Activated CD4-positive, alpha-beta T cell treated with anti-CD3 and anti-CD28 coated beads, Interleukin-2, amount 50 U/mL, for 4 hours (primary cell): ENCODE measurements around the gene OTOA.
"Not testable (repeated sequence)": the region's sequence is repeated elsewhere in the genome, so short reads cannot be mapped to it uniquely, and the experiment has no call there.

ENCODE experiments used
- DNase-seq, 2 experiments: peaks; one replicate each; pipeline ENCODE4 v3.0.0-alpha.2; 2020

OTOA gene

GRCh38 chr16:21683184-21683583 lies 19.4 kb downstream of the OTOA start:
- no peak for DNase-seq

- peak; percentile 7 to 17 for DNase-seq
Measured at GRCh38 chr16:21684199-21684598, 20.4 kb downstream of the OTOA start.

GRCh38 chr16:21685034-21685455 lies 21.3 kb downstream of the OTOA start:
- DNase-seq, result no peak

GRCh38 chr16:21689107-21689506 lies 25.3 kb downstream of the OTOA start:
- no peak for DNase-seq

- not testable (repeated sequence) for DNase-seq
Measured at GRCh38 chr16:21690967-21691366, 27.2 kb downstream of the OTOA start.

GRCh38 chr16:21694609-21695008 lies 30.8 kb downstream of the OTOA start:
- DNase-seq, result no peak

- DNase-seq, result no peak
Measured at GRCh38 chr16:21697032-21697431, 33.3 kb downstream of the OTOA start.

GRCh38 chr16:21698169-21699032 lies 34.6 kb downstream of the OTOA start:
- DNase-seq, result no peak

- no peak for DNase-seq
Measured at GRCh38 chr16:21701271-21701670, 37.5 kb downstream of the OTOA start.

GRCh38 chr16:21702276-21702675 lies 38.5 kb downstream of the OTOA start:
- DNase-seq, result no peak

GRCh38 chr16:21703156-21703555 lies 39.4 kb downstream of the OTOA start:
- no peak for DNase-seq

GRCh38 chr16:21703589-21704174 lies 39.9 kb downstream of the OTOA start:
- no peak for DNase-seq

GRCh38 chr16:21704266-21704665 lies 40.5 kb downstream of the OTOA start:
- DNase-seq, result no peak

- no peak for DNase-seq
Measured at GRCh38 chr16:21704733-21705132, 41.0 kb downstream of the OTOA start.

- DNase-seq, result peak; percentile 85 to 91
Measured at GRCh38 chr16:21708533-21709115, 44.9 kb downstream of the OTOA start.

- DNase-seq, result no peak
Measured at GRCh38 chr16:21710938-21711337, 47.2 kb downstream of the OTOA start.

- DNase-seq, result no peak
Measured at GRCh38 chr16:21713549-21714368, 50.0 kb downstream of the OTOA start.

GRCh38 chr16:21714369-21714618 lies 50.5 kb downstream of the OTOA start:
- not testable (repeated sequence) for DNase-seq

GRCh38 chr16:21717608-21718007 lies 53.8 kb downstream of the OTOA start:
- no peak for DNase-seq

GRCh38 chr16:21719283-21719682 lies 55.5 kb downstream of the OTOA start:
- no peak for DNase-seq

- DNase-seq, result no peak
Measured at GRCh38 chr16:21720533-21720932, 56.8 kb downstream of the OTOA start.

- no peak for DNase-seq
Measured at GRCh38 chr16:21722771-21723455, 59.1 kb downstream of the OTOA start.

GRCh38 chr16:21723532-21723931 lies 59.8 kb downstream of the OTOA start:
- no peak for DNase-seq
